HG03571 (cell line): Measurements from ENCODE around the gene NACA2.
"Not testable (repeated sequence)": the region's sequence is repeated elsewhere in the genome, so short reads cannot be mapped to it uniquely, and the experiment has no call there.

Experiments used
- ATAC-seq: cut with Tn5 transposase; IDR thresholded peaks from one replicate; pipeline ENCODE4 v1.9.1; 2021; ENCODE audit not compliant: unreplicated experiment

The NACA2 gene

DNA sequence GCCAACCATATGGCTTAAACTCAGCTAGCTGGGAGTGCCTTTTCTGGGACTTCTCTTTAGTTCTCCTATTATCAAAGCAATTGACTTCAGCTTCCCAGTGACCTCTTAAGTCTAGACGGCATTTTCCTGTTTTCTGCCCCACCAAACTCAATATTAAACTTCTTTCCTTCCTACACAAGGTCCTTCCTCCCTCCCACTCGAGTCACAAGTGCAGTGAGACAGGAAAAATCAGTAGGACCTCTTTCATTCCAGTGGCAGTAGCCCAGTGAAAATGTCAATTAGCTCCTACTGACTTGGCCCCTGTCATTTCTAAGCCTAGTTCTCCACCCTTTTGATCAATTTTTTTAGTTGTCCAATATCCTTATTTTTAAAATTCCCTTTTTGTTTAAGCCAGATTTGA lies 9.6 kb upstream of the NACA2 start:
- ATAC-seq: no peak

DNA sequence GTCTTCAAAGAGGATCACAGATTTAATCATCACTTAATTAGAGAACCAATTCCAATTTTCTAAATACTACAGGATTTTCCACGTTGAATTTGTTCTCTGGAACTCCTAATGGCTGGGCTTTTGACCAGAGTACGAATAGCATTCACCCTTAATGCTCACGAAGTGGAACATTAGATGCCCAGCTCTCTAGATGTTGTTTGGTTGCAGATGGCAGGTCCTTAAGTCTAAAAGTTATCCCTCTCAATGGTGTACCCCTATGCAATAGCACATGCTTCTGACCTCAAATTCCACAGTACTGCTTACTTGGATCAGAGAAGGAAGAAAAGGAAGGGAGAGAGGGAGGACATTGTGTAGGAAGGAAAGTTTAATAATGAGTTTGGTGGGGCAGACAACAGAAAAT lies 8.6 kb upstream of the NACA2 start:
- ATAC-seq: no peak

DNA sequence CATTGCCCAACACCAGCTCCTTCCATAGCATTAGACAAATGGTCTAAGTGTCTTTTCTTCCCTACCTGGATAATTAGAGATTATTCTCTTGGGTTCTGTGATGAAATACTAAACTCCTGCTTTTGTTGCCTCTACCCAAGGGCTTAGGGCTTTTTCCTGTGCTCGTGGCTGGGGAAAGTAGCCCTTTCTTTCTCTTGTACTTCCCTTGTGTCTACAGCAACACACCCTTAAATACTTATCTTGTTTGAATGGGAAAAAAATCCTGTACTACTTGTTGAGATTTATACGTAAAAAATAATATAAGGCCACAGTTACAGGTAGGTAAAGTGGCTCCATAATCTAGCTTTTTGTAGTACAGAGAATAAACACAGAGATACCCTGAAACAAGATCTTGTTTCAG lies 7.0 kb upstream of the NACA2 start:
- ATAC-seq: no peak

DNA sequence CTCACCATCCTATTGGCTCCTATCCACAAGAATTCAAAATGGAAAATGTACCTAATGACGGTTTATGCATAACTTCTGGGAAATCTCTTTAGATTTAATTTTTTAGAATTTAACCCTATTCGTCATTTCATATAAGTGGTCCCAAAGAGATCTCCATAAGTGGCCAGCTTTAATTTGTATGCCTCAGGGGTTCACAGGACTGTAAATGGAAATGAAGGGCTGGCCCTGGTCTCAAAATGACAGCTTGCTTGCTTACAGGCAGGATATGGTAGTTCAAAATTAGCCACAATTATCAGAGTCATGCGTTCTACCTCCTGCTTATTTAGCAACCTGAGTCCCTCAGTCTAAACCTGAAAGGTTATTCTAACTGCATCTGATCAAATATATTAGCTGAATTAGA lies 6.6 kb upstream of the NACA2 start:
- ATAC-seq: no peak

DNA sequence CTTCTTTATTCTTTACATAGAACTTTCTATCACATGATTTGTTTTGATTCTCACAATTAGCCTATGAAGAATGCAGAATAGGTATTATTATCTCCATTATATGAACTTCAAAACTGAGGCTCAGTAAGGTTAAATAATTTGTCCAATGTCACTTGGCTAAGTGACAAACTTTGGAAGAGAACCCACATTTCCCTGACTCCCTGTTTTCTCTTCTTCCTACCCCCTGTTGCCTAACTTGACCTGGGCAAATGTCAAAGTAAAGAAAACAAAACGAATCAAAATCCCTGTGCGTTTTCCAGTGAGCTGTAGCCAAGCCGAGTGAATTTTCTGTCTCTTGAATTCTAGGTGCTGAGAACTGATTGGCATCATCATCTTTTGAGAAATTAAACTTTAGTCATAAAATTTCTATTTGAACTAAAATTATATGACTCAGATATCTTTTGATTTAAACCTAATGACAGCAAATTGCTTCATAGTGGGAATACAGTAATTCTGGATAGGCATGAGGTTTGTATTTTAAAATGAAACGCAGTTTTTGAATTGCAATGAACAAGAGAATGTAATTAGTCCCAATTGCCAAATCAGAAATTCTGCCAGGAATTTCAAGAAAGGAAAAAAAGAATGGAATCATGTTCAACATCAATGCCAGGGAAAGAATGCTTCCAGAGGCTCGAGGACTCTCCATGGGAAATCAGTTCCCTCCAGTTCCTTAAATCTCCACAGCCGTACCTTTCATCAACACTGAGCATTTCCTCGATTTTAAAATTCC lies 4.6 kb upstream of the NACA2 start:
- no peak for ATAC-seq

DNA sequence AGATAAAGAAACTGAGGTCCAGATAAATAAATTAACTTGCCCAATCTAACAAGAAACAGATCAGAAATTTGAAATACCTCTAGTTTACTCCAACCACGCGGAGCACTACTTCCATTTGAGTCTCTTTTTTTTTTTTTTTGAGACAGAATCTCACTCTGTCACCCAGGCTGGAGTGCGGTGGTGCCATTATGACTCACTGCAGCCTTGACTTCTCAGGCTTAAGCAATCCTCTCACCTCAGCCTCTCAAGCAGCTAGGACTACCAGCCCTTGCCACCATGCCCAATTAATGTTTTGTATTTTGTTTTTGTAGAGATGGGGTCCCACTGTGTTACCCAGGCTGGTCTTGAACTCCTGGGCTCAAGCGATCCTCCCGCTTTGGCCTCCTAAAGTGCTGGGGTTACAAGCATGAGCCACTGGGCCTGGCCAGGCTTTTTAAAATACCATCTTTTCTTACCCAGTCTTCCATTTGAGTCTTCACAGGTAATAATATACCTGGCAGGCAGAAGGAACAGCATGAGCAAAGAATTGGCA lies 3.3 kb upstream of the NACA2 start:
- ATAC-seq: no peak

DNA sequence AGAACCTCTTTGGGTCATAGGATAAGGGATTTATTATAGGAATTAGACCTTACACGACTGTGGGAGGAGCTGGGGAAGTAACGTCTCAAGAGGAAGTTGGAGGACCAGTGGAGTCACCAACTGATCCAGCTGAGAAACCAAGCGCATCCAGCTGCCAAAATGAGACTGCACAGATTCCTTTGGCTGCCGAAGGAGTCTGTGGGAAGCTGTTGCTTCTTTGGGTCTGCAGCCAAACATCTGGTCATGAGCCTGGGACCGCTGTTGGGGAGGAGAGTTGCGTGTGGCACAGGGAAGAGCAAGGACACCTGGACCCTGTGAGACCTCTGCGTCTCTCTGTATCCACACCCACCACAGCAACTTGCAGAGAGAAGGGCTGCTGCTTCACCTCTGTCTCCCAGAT lies 2.4 kb upstream of the NACA2 start:
- ATAC-seq: no peak

DNA sequence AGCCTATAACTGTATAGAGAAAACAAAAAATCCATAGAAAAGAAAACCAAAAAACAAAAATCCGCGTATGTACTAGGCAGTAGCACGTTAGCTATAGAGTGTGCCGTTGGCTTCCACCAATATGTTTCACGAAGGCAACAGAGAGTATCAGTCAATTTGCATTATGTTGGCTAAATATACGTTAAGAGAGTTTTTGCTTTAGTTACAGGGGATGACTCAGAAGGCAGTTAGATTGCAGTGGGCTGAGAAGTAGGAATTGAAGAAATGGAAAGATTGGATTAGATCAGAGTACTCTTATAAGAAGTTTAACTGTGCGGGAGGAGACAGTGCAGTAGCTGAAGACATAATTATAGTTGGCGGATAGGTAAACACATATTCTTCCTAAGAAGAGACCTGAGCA lies 911 bp upstream of the NACA2 start:
- no peak for ATAC-seq

DNA sequence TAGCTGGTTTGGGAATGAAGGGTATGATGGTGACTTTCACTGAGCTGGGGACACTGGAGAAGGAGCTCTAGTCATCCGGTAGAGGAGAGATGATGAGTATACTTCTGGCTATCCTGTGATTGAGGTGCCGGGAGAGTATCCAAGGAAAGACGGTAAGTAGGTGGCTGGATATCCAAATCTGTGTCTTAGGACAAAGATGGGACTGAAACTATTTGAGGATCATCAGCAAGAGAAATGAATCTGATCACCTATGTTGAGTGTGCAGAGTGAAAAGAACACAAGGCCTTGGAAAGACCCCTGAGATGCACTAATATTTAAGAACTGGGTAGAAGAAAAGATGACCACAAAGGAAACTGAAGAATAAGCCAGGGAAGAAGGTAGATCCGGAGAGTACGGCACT lies 1.0 kb downstream of the NACA2 start:
- no peak for ATAC-seq

DNA sequence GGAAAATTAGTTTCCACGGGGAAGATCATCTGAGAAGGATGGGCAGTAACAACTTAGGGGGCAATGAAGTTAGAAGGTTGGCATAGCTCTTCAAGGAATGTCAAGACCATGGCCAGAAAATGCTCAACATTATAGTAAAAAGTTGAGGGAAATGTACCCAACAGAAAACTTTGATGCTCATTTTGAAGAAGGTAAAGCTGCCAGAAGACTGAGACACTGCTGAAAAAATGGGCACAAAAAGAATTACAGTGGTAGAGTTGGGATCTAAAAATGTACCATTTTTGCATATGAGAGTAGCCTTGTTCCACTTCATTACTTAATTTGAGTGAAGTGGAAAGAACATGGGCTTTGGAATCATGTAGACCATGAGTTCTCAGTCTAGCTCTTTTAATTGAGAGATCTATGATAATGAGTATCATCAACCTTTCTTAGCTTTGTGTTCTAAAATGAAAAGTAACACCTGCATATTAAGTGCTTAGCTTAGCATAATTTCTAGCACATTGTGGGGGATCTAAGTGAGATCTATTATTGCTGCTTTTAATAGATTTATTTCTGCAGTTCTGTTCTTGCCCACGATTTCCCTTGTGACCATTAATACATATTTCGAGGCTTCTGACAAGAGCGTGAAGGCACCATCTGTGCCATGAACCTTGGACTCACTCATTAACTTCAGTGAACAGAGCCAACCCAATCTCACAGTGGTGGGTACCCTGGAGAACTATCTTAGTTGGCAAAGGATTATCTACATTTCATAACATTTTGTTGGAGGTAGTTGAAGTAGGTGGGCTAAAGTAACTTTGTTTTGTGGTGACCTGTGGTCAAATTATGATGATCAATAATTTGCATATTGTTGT lies 3.0 kb downstream of the NACA2 start:
- ATAC-seq: no peak

DNA sequence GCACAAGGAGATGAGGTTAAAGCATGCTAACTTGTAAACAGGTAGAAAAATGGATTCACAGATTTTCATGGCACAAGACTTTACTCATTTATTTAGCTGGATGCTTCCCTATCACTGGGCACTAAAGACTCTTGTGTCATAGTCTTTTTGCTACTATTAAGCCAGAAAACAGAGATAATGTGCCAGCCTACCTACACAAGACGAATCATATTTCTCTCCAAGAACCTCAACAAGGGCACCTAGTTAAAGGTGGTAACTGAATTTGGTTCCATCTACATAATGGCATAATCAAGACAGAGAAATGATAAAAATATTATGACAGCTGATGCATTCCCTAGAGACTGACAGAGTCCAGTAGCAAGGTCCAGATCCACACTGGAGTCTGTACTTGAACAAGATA lies 3.8 kb downstream of the NACA2 start:
- ATAC-seq: no peak

DNA sequence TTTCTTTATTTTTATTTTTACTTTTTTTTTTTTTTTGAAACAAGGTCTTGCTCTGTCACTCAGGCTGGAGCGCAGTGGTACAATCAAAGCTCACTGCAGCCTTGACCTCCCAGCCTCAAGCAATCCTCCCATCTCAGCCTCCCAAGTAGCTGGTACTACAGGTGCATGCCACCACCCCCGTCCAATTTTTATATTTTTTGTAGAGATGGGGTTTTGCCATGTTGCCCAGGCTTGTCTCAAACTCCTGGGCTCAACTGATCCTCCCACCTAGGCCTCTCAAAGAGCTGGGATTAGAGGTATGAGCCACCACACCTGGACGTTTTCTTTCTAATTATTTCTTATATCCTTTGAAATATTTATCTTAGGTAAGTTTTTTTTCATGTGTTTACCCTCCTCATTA lies 4.4 kb downstream of the NACA2 start:
- ATAC-seq: not testable (repeated sequence)

DNA sequence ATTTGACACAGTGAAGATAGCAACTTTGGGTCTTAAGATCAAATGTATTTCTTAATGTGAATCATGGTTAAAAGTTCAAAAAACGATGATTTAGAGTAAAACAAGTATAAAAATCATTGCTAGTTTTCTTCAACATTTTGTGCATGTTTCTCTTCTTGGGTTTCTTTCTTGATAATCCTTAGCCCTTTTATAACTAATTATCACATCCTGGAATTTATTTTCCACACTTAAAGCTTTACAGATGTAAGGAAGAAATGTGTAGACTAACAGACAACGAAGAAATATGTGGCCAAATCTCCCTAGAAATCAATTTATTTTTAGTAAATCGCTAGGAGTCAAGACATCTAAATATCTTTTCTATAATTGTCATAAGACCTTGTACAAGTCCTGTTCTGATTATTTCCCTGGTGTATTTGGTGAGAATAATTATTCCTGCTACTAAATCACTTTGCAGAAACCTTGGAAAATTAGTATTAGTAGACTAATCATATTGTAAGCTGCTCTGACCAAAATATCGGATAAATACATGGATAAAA lies 4.9 kb downstream of the NACA2 start:
- ATAC-seq: no peak

DNA sequence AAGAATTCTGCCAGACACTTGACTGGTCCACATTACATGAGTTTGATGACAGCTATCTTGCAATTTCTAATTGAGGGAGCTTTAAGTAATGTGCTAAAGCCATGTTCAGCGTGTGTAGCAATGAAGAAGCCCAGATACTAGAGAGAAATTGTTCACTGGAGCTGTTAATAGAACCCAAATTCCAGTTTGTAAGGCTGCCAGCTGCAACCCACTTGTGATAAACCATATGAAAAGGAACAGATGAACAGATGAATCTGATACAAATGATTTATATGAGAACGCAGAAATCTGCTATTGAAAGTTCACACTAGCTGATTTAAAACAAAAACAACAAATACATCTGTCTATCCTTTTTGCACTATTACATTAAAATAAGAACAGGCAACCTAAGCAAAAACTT lies 6.2 kb downstream of the NACA2 start:
- no peak for ATAC-seq

DNA sequence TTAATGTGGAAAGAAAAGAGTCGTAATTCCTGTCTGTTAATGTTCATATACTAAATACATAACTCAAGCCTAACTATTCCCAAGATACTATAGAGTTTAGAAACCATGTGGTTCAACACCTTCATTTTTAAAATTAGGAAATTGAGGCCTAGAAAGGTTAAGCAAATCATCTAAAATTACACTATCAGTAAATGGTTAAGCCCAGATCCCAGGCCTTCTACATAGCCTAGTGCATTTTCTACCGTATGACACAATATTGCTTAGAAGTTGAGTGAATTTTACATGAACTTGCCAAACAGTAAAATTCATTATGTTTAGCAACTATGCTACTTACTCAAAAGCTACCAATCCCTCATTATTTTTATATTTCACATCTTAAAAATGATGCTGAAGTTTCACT lies 6.8 kb downstream of the NACA2 start:
- ATAC-seq: no peak

DNA sequence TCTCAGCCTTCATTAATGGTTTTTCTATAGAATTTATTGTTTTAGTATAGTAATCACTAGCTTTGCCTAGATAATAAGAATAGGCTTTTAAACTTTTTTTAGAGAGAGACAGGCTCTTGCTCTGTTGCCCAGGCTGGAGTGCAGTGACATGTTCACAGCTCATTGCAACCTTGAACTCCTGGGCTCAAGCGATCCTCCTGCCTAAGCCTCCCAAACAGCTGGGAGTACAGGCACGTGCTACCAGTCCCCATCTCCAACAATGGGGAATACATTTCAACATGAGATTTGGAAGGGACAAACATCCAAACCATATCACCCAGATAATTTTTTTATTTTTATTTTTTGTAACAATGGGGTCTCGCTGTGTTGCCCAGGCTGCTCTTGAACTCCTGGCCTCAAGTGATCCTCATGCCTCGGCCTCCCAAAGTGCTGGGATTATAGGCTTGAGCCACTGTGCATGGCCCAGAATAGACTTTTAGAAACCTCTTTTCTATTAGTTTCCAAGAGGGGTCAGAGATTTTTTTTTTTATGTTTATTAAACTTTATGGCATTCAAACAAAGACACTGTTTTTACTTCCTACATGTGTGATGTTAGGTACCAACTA lies 7.3 kb downstream of the NACA2 start:
- no peak for ATAC-seq

DNA sequence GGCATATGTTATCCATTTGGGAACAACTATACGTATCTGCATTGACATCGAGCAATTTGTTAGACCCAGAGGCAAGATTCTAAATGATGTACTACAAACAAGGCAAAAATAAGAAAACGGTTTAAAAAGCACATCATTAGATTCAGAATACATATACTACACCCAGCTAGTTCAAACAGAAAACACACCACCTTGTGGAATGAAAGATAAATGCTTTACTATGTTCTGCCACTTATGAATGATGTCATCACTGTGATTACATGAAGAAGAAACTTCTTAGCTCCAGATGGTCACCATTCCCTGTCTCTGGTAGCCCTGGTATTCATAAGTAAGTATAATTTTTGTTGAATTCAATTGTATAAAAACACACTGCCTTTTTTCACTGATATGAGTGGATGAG lies 7.8 kb downstream of the NACA2 start:
- ATAC-seq: no peak

DNA sequence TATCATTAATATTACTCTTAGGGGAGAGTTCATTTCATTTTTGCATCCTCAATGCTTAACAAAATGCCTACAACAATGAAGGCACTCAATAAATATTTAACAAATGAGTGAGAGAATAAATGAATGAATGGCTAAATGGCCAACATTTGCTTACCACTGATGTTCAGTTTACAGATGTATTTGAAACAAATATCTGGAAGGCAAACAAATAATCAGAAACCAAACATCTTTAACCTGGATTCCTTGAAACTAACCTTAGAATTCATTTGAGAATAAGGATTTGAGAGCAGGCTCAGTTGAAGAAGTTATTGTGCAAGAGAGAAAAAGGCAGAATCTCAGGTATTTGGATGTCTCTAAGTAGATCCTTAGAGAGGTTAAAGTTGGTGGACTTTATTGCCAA lies 8.4 kb downstream of the NACA2 start:
- ATAC-seq: no peak

DNA sequence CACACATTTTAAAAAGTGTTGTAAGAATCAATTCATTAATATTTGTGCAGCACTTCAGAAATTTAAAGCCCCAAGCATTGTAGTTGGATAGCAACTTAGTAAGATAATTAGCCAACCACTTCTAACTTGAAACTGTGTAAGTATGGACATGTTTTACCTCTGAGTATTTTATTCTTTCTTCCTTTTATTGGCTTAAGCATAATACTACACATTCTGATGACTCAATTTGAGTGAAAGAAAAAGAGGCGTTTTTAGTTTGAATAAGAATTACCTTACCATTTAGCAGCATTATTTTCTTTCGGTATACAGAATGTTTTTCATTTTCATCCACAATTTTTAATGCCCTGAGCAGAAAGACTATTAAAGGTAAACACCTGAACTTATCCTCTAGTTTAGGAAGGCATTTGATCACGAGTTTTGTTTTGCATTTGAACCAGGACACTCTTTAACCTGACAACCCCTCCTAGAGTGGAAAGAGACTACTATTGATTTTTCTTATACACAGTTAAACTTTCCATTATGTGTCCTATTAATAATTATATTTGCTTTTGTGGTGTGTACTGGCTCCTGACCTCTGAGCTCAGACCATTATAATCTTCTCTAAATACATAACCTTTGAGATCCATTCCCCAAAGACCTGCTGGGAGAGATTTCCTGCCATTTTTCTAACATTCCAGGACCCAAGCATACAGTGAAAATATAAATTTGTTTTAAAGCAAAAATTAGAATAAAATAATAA lies 9.2 kb downstream of the NACA2 start:
- ATAC-seq: no peak

DNA sequence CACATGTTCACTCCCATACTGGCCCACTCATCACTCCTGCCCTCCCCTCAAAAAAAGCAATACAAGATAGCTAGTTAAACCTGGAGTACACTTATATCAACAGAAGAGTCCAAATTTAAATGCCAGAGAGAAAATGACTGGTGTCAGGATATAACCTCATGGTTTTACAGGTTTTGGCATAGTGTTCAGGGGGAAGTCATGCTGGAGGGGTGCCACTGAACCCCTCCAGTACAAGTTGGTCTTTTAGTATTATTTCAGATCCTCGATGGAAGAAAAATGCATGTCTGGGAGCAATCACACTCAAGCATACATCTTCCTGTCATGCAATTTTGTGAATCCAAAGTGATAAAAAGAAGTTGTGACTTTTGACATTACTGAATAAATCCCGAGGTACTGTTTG lies 10.5 kb downstream of the NACA2 start:
- no peak for ATAC-seq

DNA sequence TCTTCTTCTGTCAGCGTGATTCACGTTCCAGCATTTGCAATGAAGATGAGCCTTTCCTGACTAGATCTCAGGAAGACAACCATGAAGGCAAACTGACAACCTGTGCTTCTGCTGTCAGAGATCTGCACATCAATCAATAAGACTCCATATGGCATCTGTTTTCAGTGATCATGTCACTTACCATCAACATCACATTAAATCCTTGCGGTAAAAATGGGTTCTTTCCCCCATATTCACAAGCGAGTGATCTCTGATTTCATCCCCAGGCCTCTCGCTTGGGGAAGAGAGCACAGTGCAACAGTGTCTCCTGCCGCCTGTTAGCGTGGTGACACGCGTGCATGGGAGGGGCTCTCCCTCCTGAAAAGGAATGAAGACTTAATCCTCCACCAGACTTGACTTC lies 11.1 kb downstream of the NACA2 start:
- no peak for ATAC-seq
